HG03039 (cell line): ENCODE measurements around the gene GPRIN1.

Source experiments
- ATAC-seq: cut with Tn5 transposase; IDR thresholded peaks from one replicate; pipeline ENCODE4 v1.9.1; 2021; ENCODE audit warnings: mild to moderate bottlenecking, moderate library complexity; ENCODE audit not compliant: unreplicated experiment

Gene GPRIN1

DNA sequence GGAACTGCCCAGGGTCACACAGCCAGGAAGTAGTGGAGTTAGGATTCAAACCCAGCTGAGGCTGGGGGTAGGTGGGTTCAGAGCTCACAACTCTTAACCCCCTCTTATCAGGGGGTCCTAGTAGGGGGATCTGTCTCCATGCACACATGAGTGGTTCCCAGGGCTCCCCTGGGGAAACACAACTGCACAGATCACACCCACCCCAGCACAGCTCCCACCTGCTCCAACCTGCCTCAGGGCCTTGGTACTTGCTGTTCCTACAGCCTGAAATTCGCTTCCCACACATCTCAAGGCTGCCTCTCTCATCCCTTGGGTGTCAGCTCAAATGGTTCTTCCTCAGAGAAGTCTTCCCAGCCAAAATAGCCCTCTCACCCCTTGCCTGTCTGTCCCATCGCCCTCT lies 15.6 kb upstream of the GPRIN1 start:
- ATAC-seq: no peak

DNA sequence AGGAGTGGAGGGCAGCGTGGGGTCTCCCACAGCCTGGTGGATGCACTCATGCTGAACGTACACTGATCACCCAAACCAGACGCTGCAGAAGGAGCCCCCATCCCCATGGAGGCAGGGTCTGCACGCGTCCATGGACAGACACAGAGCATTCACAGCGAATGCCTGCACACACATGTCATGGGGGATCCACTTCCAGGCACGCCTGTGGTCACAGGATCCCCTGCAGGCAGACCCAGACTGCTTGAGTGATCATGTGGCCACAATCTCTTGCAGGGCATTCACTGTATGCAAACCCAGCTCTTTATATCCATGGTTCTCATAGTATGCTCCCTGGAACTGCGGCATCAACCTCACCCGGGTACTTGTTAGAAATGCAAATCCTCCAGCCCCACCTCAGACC lies 15.0 kb upstream of the GPRIN1 start:
- no peak for ATAC-seq

DNA sequence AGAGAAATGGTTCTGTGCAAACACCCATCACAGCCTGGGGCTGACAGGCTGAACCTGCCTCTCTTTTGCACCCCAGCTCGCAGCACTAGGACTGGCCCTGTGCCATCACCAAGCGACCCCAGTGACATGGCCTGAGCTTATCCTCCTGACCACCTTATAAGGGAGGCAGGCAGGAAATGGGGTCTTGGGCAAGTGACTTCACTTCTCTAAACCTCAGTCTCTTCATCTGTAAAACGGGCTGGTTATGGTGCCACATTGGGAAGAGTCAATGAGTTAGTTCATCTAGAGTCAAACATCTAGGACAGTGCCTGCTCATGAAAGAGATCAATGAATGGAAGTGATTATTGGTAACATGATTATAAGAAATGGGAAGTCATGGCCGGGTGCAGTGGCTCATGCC lies 14.2 kb upstream of the GPRIN1 start:
- no peak for ATAC-seq

DNA sequence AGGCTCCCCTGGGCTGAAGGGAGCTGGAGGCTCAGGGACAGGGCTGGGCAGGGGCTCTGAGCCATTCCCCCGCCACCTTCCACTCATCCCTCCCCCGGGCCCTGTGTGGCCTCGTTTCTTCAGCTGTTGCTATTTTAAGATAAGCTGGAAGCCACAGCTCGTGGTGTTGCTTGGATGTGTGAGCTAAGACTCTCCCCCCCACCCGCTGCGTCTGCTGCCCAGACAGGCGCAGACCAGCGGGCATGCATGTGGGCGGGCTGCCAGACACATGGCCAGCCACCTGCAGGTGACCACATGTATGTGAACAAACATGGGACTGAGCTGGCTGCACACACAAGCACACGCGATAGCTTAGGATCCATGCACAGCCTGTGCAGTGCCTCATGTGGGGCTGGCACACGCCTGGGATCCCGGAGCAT lies 11.7 kb upstream of the GPRIN1 start:
- ATAC-seq: no peak

DNA sequence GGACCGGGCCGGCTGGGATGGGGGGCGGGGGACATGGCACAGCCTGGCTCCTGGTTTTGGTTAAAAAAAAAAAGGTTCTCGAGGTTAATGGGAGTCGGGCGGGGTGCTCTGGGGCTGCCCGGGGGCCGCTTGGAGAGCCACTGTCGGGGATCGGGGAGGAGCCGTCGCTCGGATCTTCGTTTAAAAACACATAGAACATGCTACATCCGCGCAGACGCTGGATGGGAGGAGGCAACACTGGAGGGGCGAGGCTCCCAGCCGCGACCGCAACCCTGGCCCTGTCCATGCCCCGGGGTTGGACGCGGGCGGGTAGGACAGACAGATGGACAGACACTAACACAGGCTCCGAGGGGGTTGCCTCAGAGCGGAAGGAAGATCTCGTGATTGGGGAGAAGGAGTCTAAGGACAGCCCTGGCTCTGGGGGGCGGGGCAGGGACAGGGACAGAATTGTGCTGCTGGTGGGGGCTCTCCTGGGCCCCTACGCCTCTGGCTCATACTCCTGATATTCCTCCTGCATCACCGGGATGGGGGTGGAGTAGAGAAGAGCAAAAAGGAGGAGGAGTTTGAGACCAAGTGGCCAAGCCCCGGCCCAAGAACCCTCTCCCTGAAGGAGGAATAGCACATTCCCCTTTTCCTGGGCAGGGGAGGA lies 10.5 kb upstream of the GPRIN1 start:
- no peak for ATAC-seq

DNA sequence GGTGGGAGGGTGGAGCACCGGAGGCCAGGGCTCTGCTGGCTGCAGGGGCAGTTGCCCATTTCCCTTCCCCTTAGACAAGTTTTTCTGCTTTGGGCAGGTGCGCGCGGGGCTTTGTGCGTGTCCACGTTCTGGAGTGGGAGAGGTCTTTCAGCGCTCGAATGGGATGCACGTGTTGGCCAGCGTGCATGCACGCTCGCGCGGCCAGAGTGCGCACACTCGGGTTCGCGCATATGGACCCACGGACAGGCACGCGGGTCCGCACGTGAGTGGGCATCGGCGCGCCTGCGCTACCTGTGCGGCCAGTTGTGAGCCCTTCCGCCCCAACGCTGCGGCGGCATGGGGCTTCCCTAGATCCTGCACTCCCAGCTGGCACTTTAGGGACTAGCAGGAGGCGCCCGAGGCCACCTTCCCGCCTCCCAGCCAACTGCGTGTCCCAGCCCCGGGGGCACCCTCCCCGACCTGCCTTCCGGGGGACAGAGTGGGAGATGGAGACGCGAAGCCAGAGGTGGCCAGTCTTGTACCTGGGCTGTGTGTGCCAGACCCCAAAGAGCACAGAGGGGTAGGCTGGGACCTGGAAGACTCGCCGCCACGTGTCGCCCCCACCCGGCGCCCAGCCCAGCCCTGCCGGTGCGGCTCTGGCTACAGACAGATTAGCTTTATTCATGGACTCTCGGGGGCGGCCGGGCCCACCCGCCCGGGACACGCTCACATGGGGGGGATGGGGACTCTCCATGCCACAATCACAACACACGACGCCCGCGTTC lies 9.8 kb upstream of the GPRIN1 start:
- ATAC-seq: no peak

DNA sequence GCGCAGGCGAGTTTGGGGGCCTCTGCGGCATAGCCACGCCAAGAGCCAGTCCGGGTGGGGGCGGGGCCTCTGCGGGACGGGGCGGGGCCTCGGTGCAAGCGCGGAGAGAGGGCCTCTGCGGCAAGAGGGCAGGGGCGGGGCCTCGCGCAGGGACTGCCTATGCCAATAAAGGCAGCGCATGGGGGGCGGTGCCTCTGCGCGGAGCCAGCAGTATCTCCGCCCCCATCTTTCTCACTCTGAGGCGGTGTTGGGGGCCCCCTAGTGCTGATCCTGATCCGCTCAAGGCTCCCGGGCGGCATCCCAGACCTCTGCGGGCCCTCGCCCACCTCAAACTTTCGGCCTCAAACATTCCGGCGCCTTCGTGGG lies 9.2 kb upstream of the GPRIN1 start:
- ATAC-seq: no peak

DNA sequence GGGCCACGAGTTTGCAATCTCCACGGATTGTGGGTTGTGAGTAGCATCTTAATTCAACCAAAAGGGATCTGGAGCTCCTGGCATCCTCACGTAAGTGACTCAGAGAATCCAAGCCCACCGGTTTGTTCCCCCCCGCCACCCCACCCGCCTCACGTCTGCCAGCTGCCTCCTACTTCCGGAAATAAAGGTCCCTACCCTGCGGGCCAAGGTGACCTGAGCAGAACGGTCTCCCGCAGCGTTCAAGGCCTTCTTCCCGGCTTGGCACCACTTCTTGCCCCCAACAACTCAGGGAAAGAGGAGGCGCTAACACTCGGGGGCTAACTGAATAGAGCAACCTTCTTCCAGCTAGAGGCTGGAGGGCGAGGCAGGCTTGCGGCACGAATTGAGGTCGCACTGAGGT lies 8.8 kb upstream of the GPRIN1 start:
- ATAC-seq: no peak

DNA sequence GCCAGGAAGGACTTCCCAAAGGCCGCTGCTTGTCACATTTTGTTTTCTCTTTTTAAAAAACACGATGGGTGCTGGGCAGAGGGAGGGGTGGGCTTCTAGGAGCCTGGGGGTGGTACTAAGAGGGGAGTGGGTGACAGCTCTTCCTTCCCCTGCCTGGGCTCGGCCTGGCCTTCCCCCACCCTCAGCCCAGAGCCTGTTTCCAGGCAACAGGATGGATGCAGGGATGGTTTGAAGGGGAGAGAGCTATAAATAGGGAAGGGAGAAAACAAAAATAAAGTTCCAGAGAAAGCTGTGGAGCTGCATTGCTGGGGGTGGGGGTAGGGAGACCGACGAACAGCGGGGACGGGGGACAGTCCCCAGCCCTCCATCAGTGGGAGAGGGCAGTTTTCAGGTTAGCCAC lies 6.6 kb upstream of the GPRIN1 start:
- ATAC-seq: no peak

DNA sequence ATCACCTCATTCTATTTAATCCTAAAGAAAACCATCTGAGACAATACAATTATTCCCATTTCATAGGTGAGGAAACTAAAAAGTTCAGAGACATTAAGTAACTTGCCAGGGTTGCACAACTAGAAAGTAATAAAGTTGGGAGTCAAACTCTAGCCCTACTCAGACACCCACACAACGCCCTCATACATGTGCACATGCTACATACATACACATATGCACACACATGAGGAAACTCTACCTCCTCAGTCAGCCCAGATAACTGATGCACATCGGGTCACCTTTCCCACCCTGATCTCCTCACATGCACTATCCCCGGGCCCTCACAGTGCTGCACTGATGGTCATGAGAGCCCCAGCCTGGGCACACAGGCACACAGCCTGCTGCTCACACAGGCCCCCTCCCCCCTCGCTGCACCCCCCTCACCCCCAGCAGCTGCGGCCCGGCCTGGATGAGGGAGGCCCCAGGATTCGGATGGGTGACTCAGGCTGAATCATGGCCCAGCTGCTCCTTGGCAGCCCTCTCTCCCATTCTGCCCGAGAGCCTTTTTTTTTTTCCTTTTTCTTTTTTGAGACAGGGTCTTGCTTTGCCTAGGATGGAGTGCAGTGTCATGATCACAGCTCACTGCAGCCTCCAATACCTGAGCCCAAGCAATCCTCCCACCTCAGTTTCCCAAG lies 5.0 kb upstream of the GPRIN1 start:
- no peak for ATAC-seq

DNA sequence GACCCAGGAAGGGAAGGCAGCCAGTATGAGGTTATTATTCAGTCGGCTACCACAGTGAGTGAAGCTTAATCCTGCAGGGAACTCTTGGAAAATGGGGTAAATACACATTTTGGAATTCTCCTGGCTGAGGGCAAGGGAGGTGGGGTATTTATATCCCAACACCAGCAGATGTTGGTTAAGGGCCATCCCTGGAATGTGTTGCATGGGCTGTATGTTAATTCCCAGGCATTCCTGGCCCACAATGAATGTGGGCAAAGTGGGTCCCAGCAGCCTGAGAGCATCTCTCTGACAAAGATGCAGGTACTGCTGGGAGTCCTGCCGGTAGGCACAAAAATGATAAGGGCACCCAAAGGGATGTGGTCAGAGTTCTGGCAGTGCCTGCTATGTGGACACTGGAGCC lies 2.9 kb upstream of the GPRIN1 start:
- no peak for ATAC-seq

DNA sequence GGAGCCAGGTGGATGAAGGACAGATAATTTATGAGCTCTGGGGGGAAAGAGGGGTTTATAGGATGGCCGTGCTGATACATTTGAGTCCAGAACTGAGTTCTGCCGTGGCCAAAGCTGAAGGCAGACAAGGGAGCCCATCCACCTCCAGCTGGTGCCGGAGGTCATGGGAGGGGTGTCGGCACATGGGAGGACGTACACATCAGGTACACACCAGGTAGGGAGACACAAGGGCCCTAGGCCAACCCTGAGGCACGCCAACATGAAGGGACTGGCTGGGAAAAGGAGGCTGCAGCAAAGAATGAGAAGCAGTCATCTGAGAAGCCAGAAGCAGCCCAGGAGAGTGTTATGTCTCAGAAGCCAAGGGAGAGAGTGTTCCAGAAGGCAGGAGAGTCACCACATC lies 2.1 kb upstream of the GPRIN1 start:
- ATAC-seq: no peak

DNA sequence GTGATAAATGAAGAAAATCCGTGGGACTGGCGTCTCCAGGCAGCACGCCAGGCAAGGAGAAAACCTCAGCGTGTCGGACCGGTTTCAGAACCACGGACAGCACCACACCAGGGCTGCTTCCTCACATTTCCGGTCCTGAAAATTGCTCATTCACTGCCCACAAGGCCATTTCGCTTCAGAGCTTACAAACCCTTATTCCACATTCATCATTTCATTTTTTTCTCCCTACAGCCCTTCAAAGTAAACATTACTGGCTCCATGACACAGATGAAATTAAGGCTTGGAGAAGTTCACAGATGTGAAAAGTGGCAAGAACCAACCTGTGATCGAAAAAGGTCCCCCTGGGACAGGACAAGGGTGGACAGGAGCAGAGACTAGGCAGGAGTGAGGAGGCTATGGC lies 1.5 kb upstream of the GPRIN1 start:
- no peak for ATAC-seq

DNA sequence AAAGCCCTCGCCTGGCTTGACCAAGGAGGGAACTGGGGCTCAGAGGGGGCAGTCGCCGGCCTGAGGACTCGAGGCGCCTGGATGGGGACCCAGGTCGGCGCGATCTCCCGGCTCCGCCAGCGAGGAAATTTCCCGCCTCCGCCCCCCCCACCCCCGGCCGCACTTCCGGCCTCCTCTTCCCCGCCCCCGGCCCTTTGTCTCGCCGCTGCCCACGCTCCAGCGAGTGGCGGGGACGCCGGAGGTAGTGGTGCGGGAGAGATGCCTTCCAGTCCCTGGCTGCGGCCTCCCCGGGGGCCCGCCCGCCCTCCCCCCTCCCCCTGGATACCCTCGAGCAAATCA lies 448 bp upstream of the GPRIN1 start:
- peak; percentile 12 for ATAC-seq

DNA sequence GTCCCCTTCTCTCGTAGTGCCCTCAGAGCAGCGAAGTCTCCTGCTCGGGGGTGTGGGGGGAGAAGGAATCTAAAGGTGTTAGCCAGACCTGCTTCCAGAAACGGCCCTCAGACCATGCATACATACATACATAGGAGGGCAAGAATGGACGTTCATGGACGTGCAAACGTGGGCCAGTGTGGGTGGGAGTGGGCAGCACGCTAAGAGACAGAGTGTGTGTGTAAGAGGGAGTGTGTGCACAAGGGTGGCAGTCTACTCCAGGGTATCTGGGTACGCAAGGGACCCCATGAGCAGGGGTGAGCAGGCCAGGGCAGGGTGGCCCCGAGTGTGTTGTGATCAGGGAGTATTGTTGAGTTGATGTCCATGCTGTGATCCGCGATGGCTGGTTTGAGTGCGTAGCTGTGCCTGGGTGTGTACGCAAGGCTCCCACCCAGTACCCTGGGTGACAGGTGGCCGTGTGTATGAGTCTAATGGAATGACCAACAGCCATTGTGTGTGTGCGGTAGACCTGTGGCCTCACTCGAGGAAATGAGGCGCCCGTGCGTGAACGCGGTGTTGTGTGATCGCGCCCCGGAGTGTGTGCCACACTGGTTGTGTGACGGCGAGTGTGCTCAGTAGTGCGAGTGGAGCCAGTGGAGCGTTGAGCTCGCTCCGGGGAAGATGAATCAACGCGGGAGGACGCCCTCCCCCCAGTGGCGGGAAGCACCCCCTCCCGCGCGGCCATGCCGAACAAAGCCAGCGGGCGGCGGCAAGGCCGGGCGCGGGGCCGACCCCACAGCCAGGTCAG lies 826 bp downstream of the GPRIN1 start:
- ATAC-seq: no peak

DNA sequence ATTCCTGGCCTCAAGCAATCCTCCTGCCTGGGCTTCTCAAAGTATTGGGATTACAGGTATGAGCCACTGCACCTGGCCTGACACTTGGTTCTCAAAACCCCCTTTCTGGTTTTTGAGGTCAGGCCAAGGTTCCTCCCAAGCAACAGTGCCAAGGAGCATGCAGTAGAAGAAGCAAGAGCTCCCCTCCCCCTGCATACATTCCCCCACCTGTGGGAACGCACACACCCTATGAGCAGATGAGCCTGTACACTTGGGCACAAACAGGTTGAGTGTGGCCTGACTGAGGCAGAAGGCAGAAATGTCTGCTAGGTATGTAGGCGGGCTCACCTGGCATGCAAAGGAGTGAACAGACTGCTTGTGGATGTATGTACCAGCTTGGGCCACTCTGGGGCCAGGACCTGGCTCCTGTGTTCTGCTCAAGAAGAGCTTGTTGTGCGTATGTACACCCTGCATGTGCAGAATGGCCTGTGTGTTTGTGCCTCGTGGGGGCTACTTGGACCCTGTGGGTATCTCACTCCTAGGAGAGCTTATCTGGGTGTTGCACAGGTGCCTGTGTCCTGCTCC lies 1.7 kb downstream of the GPRIN1 start:
- no peak for ATAC-seq

DNA sequence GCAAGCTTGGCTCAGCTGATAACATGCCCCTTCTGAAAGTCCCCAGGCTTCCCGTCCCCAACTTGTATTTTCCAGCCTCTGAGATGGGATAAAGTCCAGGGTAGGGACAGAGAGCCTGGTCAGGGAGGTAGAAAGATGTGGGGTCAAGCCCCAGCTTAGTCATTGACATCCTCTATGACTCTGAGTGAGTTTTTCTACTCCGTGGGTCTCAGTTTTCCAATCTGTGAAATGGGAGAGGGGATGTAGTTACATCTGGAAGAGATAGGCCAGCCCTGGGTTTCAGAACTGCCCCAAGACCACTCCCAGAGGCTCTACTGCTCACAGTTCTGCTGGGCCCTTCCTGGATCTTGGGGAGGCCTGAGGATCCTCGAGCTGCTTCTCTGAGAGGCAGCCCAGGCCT lies 3.1 kb downstream of the GPRIN1 start:
- ATAC-seq: no peak

DNA sequence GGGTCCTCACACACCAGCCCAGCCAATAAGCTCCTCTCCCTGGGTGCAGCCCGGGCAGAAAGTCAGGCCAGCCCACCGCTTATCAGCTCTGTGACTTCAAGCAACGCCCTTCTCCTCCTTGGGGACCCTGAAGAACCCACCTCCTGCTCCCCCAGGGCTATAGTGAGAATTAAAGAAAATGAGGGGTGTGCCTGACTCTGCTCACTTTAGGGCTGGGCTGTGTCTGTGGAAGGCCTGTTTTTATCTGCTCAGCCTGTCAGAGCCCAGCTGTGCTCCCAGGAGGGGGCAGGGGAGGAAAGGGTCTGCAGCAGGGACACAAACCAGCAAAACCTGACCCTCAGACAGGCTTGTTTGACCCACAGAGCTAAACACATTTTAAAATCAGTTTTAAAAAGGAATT lies 3.9 kb downstream of the GPRIN1 start:
- no peak for ATAC-seq

DNA sequence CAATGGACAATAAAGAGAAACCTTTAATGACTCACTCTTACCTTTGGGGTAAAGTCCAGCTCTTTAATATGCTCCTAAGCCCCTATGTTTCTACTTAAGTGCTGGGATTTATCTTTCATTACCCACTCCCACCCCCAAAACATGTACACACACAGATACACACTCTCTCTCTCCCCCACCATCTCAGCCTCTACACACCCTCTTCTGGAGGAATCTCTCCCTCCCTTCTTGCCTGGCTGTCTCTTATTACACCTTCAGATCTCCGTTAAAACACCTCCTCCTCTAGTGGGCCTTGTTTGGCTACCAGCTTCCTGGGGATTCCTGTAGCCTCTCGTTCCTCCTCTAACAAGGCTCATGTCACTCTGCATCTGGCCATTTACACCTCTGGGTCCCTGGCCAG lies 6.9 kb downstream of the GPRIN1 start:
- ATAC-seq: no peak

DNA sequence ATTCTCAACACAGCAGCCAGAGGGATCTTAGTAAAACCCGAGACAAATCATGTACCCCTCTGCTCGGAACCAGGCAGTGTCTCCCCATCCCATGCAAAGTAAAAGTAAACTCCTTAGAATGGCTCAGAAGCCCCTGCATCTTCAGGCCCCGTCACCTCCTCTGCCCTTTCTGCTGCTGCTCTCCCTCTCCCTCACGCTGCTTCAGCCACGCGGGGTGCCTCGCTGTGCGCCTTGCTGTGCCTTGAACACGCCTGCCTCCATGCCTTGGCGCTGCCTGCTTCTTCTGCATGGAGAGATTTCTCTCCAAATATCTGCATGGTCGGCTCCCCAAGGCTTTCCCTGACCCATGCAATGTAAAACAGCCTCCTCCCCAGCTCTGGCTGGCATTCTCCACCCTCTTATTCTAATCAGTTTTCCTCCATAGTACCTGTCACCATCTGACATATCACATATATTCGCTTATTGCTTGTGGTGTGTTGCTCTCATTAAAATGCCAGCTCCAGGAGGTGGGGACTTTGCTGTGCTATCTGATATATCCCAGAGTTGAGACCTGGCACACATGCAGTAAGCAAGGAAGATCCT lies 8.0 kb downstream of the GPRIN1 start:
- no peak for ATAC-seq
